ENCODE data around the gene GXYLT2. TPM values are rescaled to one million over a fixed set of nuclear protein-coding genes. Genes with fewer than 3 reads are reported as not detected.
"Not testable (repeated sequence)": the region's sequence is repeated elsewhere in the genome, so short reads cannot be mapped to it uniquely, and the experiment has no call there.

GXYLT2 gene
- total RNA-seq, 1 donor from 2014 or later, result 2.4 TPM

- not testable (repeated sequence) for DNase-seq (ENCODE audit: low spot score in 2 of 2); FAIRE-seq
Observed at GRCh38 chr3:72928781-72929735, 41.2 kb downstream of the GXYLT2 start.

- FAIRE-seq (no peak), DNase-seq (ENCODE audit: low spot score in 2 of 2) (no peak)
Observed at GRCh38 chr3:72930754-72931153, 42.9 kb downstream of the GXYLT2 start.

GRCh38 chr3:72932416-72932815 is 44.6 kb downstream of the GXYLT2 start:
- FAIRE-seq (no peak), DNase-seq (ENCODE audit: low spot score in 2 of 2) (no peak)

GRCh38 chr3:72938471-72939265 is 50.8 kb downstream of the GXYLT2 start:
- DNase-seq (ENCODE audit: low spot score in 2 of 2), result peak; percentile 35 to 44

GRCh38 chr3:72941245-72941644 is 53.4 kb downstream of the GXYLT2 start:
- no peak for FAIRE-seq
- no peak for DNase-seq (ENCODE audit: low spot score in 2 of 2)

More at GRCh38 chr3:72938471-72939265, 50.8 kb downstream of the GXYLT2 start:
- FAIRE-seq, result peak; percentile 88

- DNase-seq (ENCODE audit: low spot score in 2 of 2) (no peak), FAIRE-seq (no peak)
Observed at GRCh38 chr3:72942427-72942826, 54.6 kb downstream of the GXYLT2 start.

- FAIRE-seq, result no peak
- no peak for DNase-seq (ENCODE audit: low spot score in 2 of 2)
Observed at GRCh38 chr3:72944696-72945095, 56.9 kb downstream of the GXYLT2 start.

- DNase-seq (ENCODE audit: low spot score in 2 of 2) (no peak), FAIRE-seq (no peak)
Observed at GRCh38 chr3:72947715-72948490, 60.1 kb downstream of the GXYLT2 start.

- DNase-seq (ENCODE audit: low spot score in 2 of 2), result no peak
- FAIRE-seq, result no peak
Observed at GRCh38 chr3:72949016-72949415, 61.2 kb downstream of the GXYLT2 start.

- FAIRE-seq, result no peak
- DNase-seq (ENCODE audit: low spot score in 2 of 2), result no peak
Observed at GRCh38 chr3:72950372-72950771, 62.5 kb downstream of the GXYLT2 start.

- FAIRE-seq, result no peak
Observed at GRCh38 chr3:72950801-72951200, 63.0 kb downstream of the GXYLT2 start.

GRCh38 chr3:72951259-72951722 is 63.4 kb downstream of the GXYLT2 start:
- no peak for FAIRE-seq
- DNase-seq (ENCODE audit: low spot score in 2 of 2), result no peak

More at GRCh38 chr3:72950801-72951200, 63.0 kb downstream of the GXYLT2 start:
- no peak for DNase-seq (ENCODE audit: low spot score in 2 of 2)

GRCh38 chr3:72953325-72953956 is 65.6 kb downstream of the GXYLT2 start:
- no peak for DNase-seq (ENCODE audit: low spot score in 2 of 2)
- FAIRE-seq, result no peak

GRCh38 chr3:72957297-72957696 is 69.5 kb downstream of the GXYLT2 start:
- no peak for DNase-seq (ENCODE audit: low spot score in 2 of 2)
- FAIRE-seq, result no peak

GRCh38 chr3:72959336-72959735 is 71.5 kb downstream of the GXYLT2 start:
- DNase-seq (ENCODE audit: low spot score in 2 of 2) (no peak), FAIRE-seq (no peak)

- FAIRE-seq (no peak), DNase-seq (ENCODE audit: low spot score in 2 of 2) (no peak)
Observed at GRCh38 chr3:72960812-72961518, 73.1 kb downstream of the GXYLT2 start.

- DNase-seq (ENCODE audit: low spot score in 2 of 2) (no peak), FAIRE-seq (no peak)
Observed at GRCh38 chr3:72961752-72962151, 73.9 kb downstream of the GXYLT2 start.

- FAIRE-seq (no peak), DNase-seq (ENCODE audit: low spot score in 2 of 2) (no peak)
Observed at GRCh38 chr3:72962317-72962716, 74.5 kb downstream of the GXYLT2 start.

GRCh38 chr3:72964633-72965032 is 76.8 kb downstream of the GXYLT2 start:
- FAIRE-seq (no peak), DNase-seq (ENCODE audit: low spot score in 2 of 2) (no peak)
